H1 (cell line): ENCODE data around the gene UBR3. TPM values are rescaled to one million over a fixed set of nuclear protein-coding genes. Genes with fewer than 3 reads are reported as not detected.

Source experiments
- CTCF ChIA-PET: fragments of 300-600 bp; sonication (Branson Sonifier 250); formaldehyde crosslinking; loops from one replicate; lab custom pipeline; 2021; ENCODE audit not compliant: partially characterized antibody; lab: Charles Lee
- POLR2A ChIA-PET: fragments of 300-600 bp; sonication (Branson Sonifier 250); formaldehyde crosslinking; loops from one replicate; lab custom pipeline; 2021; ENCODE audit warnings: inconsistent platforms; ENCODE audit not compliant: partially characterized antibody; lab: Charles Lee
- DNase-seq, 2 experiments: peaks; one replicate each; pipeline versions ENCODE4 v3.0.0 to v3.0.0-alpha.2; 2010 to 2022; ENCODE audit warnings: low spot score in 2 of 2, low read depth in 1 of 2, mixed read lengths in 1 of 2
- FAIRE-seq: peaks from 2 replicates; lab custom pipeline; 2011; peaks lifted over from hg19 to GRCh38; lab: Jason Lieb, UNC
- H2AFZ ChIP-seq: 2 replicates; pipeline ENCODE4 v1.8.1; 2012; ENCODE audit warnings: low read length, inconsistent platforms
- H2AK5ac ChIP-seq: 2 replicates; pipeline ENCODE4 v1.6.1; 2013; ENCODE audit warnings: low read depth, low read length
- H2BK120ac ChIP-seq: replicated peaks from 2 replicates; pipeline ENCODE3; 2013; ENCODE audit warnings: low read depth, low read length, inconsistent platforms
- H2BK12ac ChIP-seq: 2 replicates; pipeline ENCODE4 v1.6.1; 2013; ENCODE audit warnings: low read depth, low read length
- H2BK15ac ChIP-seq: 2 replicates; pipeline ENCODE4 v1.6.1; 2013; ENCODE audit warnings: low read length
- H2BK20ac ChIP-seq: 2 replicates; pipeline ENCODE4 v1.6.1; 2013; ENCODE audit warnings: low read length
- H2BK5ac ChIP-seq: 2 replicates; pipeline ENCODE4 v1.6.1; 2013; ENCODE audit warnings: low read depth, low read length
- H3K14ac ChIP-seq: 2 replicates; pipeline ENCODE4 v1.6.1; 2013; ENCODE audit warnings: inconsistent platforms; ENCODE audit not compliant: insufficient read length
- H3K18ac ChIP-seq: 2 replicates; pipeline ENCODE4 v1.6.1; 2013; ENCODE audit warnings: low read length; ENCODE audit errors: extremely low read depth
- H3K23ac ChIP-seq: 2 replicates; pipeline ENCODE4 v1.6.1; 2013; ENCODE audit warnings: inconsistent platforms; ENCODE audit not compliant: insufficient read length
- H3K23me2 ChIP-seq: 2 replicates; pipeline ENCODE4 v1.6.1; 2013; ENCODE audit warnings: low read depth, low read length
- H3K27ac ChIP-seq: 2 replicates; pipeline ENCODE4 v1.6.1; 2011; ENCODE audit warnings: low read depth, low read length, inconsistent platforms
- H3K27me3 ChIP-seq, 4 experiments: replicated peaks in 1 of 4; 1 replicate in 1 of 4; 2 replicates in 3 of 4; pipeline versions ENCODE4 v1.6.1 to v1.8.1; 2011 to 2013; ENCODE audit warnings: low read length in 3 of 4, mild to moderate bottlenecking in 3 of 4, inconsistent platforms in 2 of 4, mixed read lengths in 2 of 4, moderate library complexity in 1 of 4; ENCODE audit not compliant: control insufficient read depth in 3 of 4, insufficient read depth in 3 of 4; ENCODE audit errors: extremely low read depth in 1 of 4
- H3K36me3 ChIP-seq, 4 experiments: 2 replicates each; pipeline versions ENCODE4 v1.6.1 to v1.8.1; 2011 to 2013; ENCODE audit warnings: mild to moderate bottlenecking in 4 of 4, low read length in 3 of 4, moderate library complexity in 2 of 4, control low read depth in 1 of 4, inconsistent platforms in 1 of 4; ENCODE audit not compliant: insufficient read depth in 4 of 4, control insufficient read depth in 2 of 4
- H3K4ac ChIP-seq: replicated peaks from 2 replicates; pipeline ENCODE3; 2013; ENCODE audit warnings: low read length, low read depth, mixed read lengths, inconsistent platforms; ENCODE audit not compliant: insufficient read length
- H3K4me1 ChIP-seq, 4 experiments: replicated peaks in 1 of 4; 1 replicate in 1 of 4; 2 replicates in 3 of 4; pipeline versions ENCODE4 v1.6.1 to v1.8.1; 2011 to 2013; ENCODE audit warnings: low read length in 3 of 4, inconsistent platforms in 2 of 4, mixed read lengths in 1 of 4; ENCODE audit not compliant: insufficient read depth in 4 of 4, control insufficient read depth in 3 of 4
- H3K4me2 ChIP-seq, 2 experiments: 2 replicates each; pipeline versions ENCODE4 v1.6.1 to v1.8.1; 2011 to 2013; ENCODE audit warnings: low read depth in 2 of 2, low read length in 2 of 2, control low read depth in 1 of 2, inconsistent platforms in 1 of 2, mild to moderate bottlenecking in 1 of 2; ENCODE audit not compliant: insufficient read depth in 1 of 2
- H3K4me3 ChIP-seq, 4 experiments: fragments of 200-600, 300-600 bp in 1 of 4; sonication (generic), shearing (Covaris generic), sonication (Bioruptor Twin) in 1 of 4; 2 replicates each; pipeline versions ENCODE4 v1.5.1 to v1.8.1; 2011 to 2016; ENCODE audit warnings: low read length in 4 of 4, low read depth in 3 of 4, control low read depth in 2 of 4, inconsistent platforms in 2 of 4, mild to moderate bottlenecking in 2 of 4, mixed read lengths in 1 of 4, moderate library complexity in 1 of 4; ENCODE audit not compliant: insufficient read depth in 2 of 4; ENCODE audit errors: extremely low read depth in 1 of 4
- H3K56ac ChIP-seq: replicated peaks from 2 replicates; pipeline ENCODE3; 2013; ENCODE audit warnings: low read depth, mild to moderate bottlenecking, mixed read lengths, low read length, inconsistent platforms; ENCODE audit not compliant: insufficient read length
- H3K79me1 ChIP-seq: 2 replicates; pipeline ENCODE4 v1.6.1; 2013; ENCODE audit warnings: low read depth, low read length, control low read depth
- H3K79me2 ChIP-seq, 2 experiments: 2 replicates each; pipeline versions ENCODE4 v1.6.1 to v1.8.1; 2012 to 2013; ENCODE audit warnings: low read length in 2 of 2, mild to moderate bottlenecking in 2 of 2, inconsistent platforms in 1 of 2; ENCODE audit not compliant: insufficient read depth in 2 of 2, control insufficient read depth in 1 of 2
- H3K9ac ChIP-seq, 4 experiments: replicated peaks in 1 of 4; 1 replicate in 1 of 4; 2 replicates in 3 of 4; pipeline versions ENCODE4 v1.6.1 to v1.8.1; 2011 to 2013; ENCODE audit warnings: low read depth in 3 of 4, low read length in 3 of 4, control low read depth in 2 of 4, mild to moderate bottlenecking in 2 of 4, moderate library complexity in 2 of 4, inconsistent platforms in 1 of 4; ENCODE audit errors: extremely low read depth in 1 of 4
- H3K9me3 ChIP-seq, 2 experiments: 2 replicates each; pipeline versions ENCODE4 v1.6.1 to v1.8.1; 2012 to 2013; ENCODE audit warnings: mild to moderate bottlenecking in 2 of 2, moderate library complexity in 2 of 2, control low read depth in 1 of 2, inconsistent platforms in 1 of 2, low read depth in 1 of 2, low read length in 1 of 2, mixed read lengths in 1 of 2; ENCODE audit not compliant: insufficient read depth in 2 of 2
- H4K20me1 ChIP-seq, 2 experiments: replicated peaks in 1 of 2; 2 replicates each; pipeline versions ENCODE3 to v1.8.1; 2011 to 2013; ENCODE audit warnings: inconsistent platforms in 2 of 2, low read length in 2 of 2, mild to moderate bottlenecking in 1 of 2; ENCODE audit not compliant: insufficient read depth in 2 of 2, control insufficient read depth in 1 of 2
- H4K5ac ChIP-seq: 2 replicates; pipeline ENCODE4 v1.6.1; 2013; ENCODE audit warnings: low read length, low read depth, mixed read lengths, inconsistent platforms; ENCODE audit not compliant: insufficient read length
- H4K8ac ChIP-seq: 2 replicates; pipeline ENCODE4 v1.8.0; 2013; ENCODE audit warnings: mild to moderate bottlenecking, moderate library complexity, low read length, inconsistent platforms; ENCODE audit not compliant: insufficient read depth; ENCODE audit errors: extremely low read depth
- H4K91ac ChIP-seq: replicated peaks from 2 replicates; pipeline ENCODE3; 2013; ENCODE audit warnings: low read length, mixed read lengths, inconsistent platforms; ENCODE audit not compliant: insufficient read length
- BCL11A ChIP-seq, 2 experiments: IDR thresholded peaks; one replicate each; pipeline ENCODE4 v1.6.1; 2011; ENCODE audit warnings: low read depth in 2 of 2, low read length in 2 of 2, mild to moderate bottlenecking in 2 of 2
- BRCA1 ChIP-seq: IDR thresholded peaks from 2 replicates; pipeline ENCODE4 v1.6.1; 2012; ENCODE audit warnings: low read depth, low read length, improper control_type of control experiment
- CBX8 ChIP-seq: fragments of 300-800, 300-1000 bp; sonication (generic); IDR thresholded peaks from 2 replicates; pipeline ENCODE4 v1.7.1; 2016; ENCODE audit warnings: low read depth, low read length, borderline replicate concordance
- CHD2 ChIP-seq: IDR thresholded peaks from 2 replicates; pipeline ENCODE4 v1.6.1; 2012; ENCODE audit warnings: low read length, improper control_type of control experiment
- CTBP2 ChIP-seq: IDR thresholded peaks from 2 replicates; pipeline ENCODE4 v1.7.0; 2011; ENCODE audit warnings: borderline replicate concordance, mild to moderate bottlenecking, moderate library complexity, mixed read lengths, low read length; ENCODE audit not compliant: insufficient read depth, insufficient read length
- HDAC6 ChIP-seq: IDR thresholded peaks from one replicate; pipeline ENCODE4 v1.7.1; 2012; ENCODE audit warnings: low read depth, mild to moderate bottlenecking, inconsistent platforms, low read length, moderate library complexity
- JUND ChIP-seq: IDR thresholded peaks from 2 replicates; pipeline ENCODE4 v1.6.1; 2011; ENCODE audit warnings: mild to moderate bottlenecking, improper control_type of control experiment, low read length
- NRF1 ChIP-seq: IDR thresholded peaks from 2 replicates; pipeline ENCODE4 v1.6.1; 2011; ENCODE audit warnings: mild to moderate bottlenecking, low read depth, low read length, improper control_type of control experiment
- PHF8 ChIP-seq: fragments of 200-600 bp; sonication (generic); conservative IDR thresholded peaks from 2 replicates; pipeline ENCODE4 v1.7.1; 2012; ENCODE audit warnings: low read depth, mild to moderate bottlenecking, inconsistent platforms, low read length, moderate library complexity
- SP1 ChIP-seq: IDR thresholded peaks from 2 replicates; pipeline ENCODE4 v1.6.1; 2011; ENCODE audit warnings: low read depth, low read length
- SP2 ChIP-seq: IDR thresholded peaks from 2 replicates; pipeline ENCODE4 v1.6.1; 2012; ENCODE audit warnings: mild to moderate bottlenecking, low read length, inconsistent platforms
- TAF7 ChIP-seq: optimal IDR thresholded peaks from 2 replicates; pipeline ENCODE3; 2011; ENCODE audit warnings: low read depth, mild to moderate bottlenecking, inconsistent platforms, low read length, moderate library complexity, borderline replicate concordance
- YY1 ChIP-seq: IDR thresholded peaks from 2 replicates; pipeline ENCODE4 v1.6.1; 2011; ENCODE audit warnings: low read depth, mild to moderate bottlenecking, low read length
- WGBS, 2 experiments: shearing (Covaris generic) in 1 of 2; methylation state at CpG; one replicate each; pipeline versions ENCODE4 v1.1.6 to v1.1.7; 2013 to 2015; ENCODE audit warnings: low lambda C conversion rate in 2 of 2, mixed read lengths in 2 of 2, inconsistent platforms in 1 of 2, low coverage in 1 of 2, missing lambda C conversion rate in 1 of 2; ENCODE audit not compliant: insufficient replicate concordance in 2 of 2, insufficient coverage in 1 of 2, insufficient read length in 1 of 2; ENCODE audit errors: extremely low coverage in 1 of 2, missing lambda C conversion rate in 1 of 2; 5-methylcytosine and 5-hydroxymethylcytosine counted together
- polyA plus RNA-seq, 7 experiments: library from polyadenylated mRNA; depleted of rRNA in 3 of 7; stranded (reverse) in 5 of 7; unstranded in 2 of 7; fragments of >200 nt in 5 of 7; fragments of 200-250 nt in 2 of 7; gene quantifications; 1 replicate in 5 of 7; 2 replicates in 1 of 7; 4 replicates in 1 of 7; pipeline versions ENCODE4 v1.2.1 to v1.2.3, GENCODE V29; 2011 to 2013; ENCODE audit warnings: missing spikeins in 2 of 7, mixed read lengths in 2 of 7
- total RNA-seq: library from RNA; stranded (reverse); fragmentation: NEBNext Ultra II Directional; extraction: Animal tissue kit (Norgen Biotek cat#: 25700); gene quantifications from 2 replicates; pipeline ENCODE4 v1.2.1, GENCODE V29; 2021
- TF ChIP-seq, protein P1 (sequence below): IDR thresholded peaks from 2 replicates; pipeline ENCODE4 v1.6.1; 2011; ENCODE audit warnings: low read depth, mild to moderate bottlenecking, low read length; ENCODE audit not compliant: insufficient read depth

The UBR3 gene
- total and polyA plus RNA-seq, 2 of the 8 experiments (the other 6 are each of a cell fraction or from before 2014, with no cell fraction given) = 3.7 to 17.7 TPM

GRCh38 chr2:170002096-170002495, 174.8 kb downstream of the UBR3 start:
- no peak overlapping the region for H2AK5ac ChIP-seq

More at GRCh38 chr2:170002096-170002495, 174.8 kb downstream of the UBR3 start:
- H4K20me1 ChIP-seq = no peaks in the 10 kb centered on the region
- no peak overlapping the region for H2AFZ ChIP-seq
- H2BK5ac ChIP-seq = no peak overlapping the region
- H3K56ac ChIP-seq = no peak overlapping the region
- H3K4me2 ChIP-seq = no peak overlapping the region
- no peak overlapping the region for H2BK15ac ChIP-seq
- no peaks in the 10 kb centered on the region for H3K27me3 ChIP-seq
- H3K23ac ChIP-seq = no peak overlapping the region
- H3K23me2 ChIP-seq = no peaks in the 10 kb centered on the region
- ChIA-PET POLR2A (no interaction called here), CTCF (interaction anchor here (0.6 to 2.3 kb wide), 3 partner anchors 18 to 927 kb away, joined by 3 to 5 read pairs (median 4); partner anchors contain the start of gene GORASP2)
- H4K8ac ChIP-seq = no peak overlapping the region
- no peak overlapping the region for H3K9ac ChIP-seq
- no peaks in the 10 kb centered on the region for H3K79me1 ChIP-seq
- H3K9me3 ChIP-seq = no peaks in the 10 kb centered on the region
- H2BK20ac ChIP-seq = no peak overlapping the region
- no peak overlapping the region for H4K91ac ChIP-seq
- DNase-seq (no peak), FAIRE-seq (no peak)
- H4K5ac ChIP-seq = no peak overlapping the region
- H3K4ac ChIP-seq = no peak overlapping the region
- H3K14ac ChIP-seq = no peak overlapping the region
- peaks cover 0 to 3% (median 0%) of the 10 kb centered on the region in 4 experiments; a peak in 1 of 8 replicates for H3K36me3 ChIP-seq
- no peak for TF ChIP-seq BCL11A (IDR thresholded peaks at IDR 0.05; ENCODE audit: low read depth in 2 of 2, low read length in 2 of 2)
- no peak for TF ChIP-seq SP2
- TF ChIP-seq CHD2 = no peak
- TF ChIP-seq BRCA1 = no peak
- no peak for TF ChIP-seq PHF8
- TF ChIP-seq CBX8 = no peak
- no peak for TF ChIP-seq YY1
- no peak for TF ChIP-seq HDAC6
- TF ChIP-seq JUND = no peak
- no peak for TF ChIP-seq SP1
- no peak for TF ChIP-seq TAF7
- TF ChIP-seq, protein P1, sequence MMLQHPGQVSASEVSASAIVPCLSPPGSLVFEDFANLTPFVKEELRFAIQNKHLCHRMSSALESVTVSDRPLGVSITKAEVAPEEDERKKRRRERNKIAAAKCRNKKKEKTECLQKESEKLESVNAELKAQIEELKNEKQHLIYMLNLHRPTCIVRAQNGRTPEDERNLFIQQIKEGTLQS = no peak
- TF ChIP-seq NRF1 = no peak
- no peak for TF ChIP-seq CTBP2
- TF ChIP-seq, all 59 proteins: peak for 0
- no peak overlapping the region for H3K18ac ChIP-seq
- no peak overlapping the region for H3K27ac ChIP-seq
- no peak overlapping the region for H2BK12ac ChIP-seq
- no peaks in the 10 kb centered on the region; a peak in 2 of 7 replicates for H3K4me1 ChIP-seq
- no peaks in the 10 kb centered on the region for H3K79me2 ChIP-seq
- WGBS, 2 experiments = 83% methylated on average over 1 of the region's 1 CpG; no CpG with 5 or more reads in 1 of the 2 experiments
- H3K4me3 ChIP-seq = no peak overlapping the region
- no peak overlapping the region for H2BK120ac ChIP-seq
